Vagina (tissue), 2 donors: ENCODE data around the gene TUBB.

Source experiments
- POLR2A ChIP-seq, 2 donors: fragments of 450-650 bp; IDR thresholded peaks; one replicate each; pipeline ENCODE4 v1.6.1; 2017; ENCODE audit warnings: antibody characterized with exemption in 2 of 2, mild to moderate bottlenecking in 2 of 2, moderate library complexity in 2 of 2
- TF ChIP-seq, protein P1 (sequence below), 3 experiments: fragments of 450-650 bp in 2 of 3; fragments of 200-600 bp in 1 of 3; sonication (generic) in 1 of 3; IDR thresholded peaks; one replicate each; pipeline ENCODE4 v1.5.1; 2017 to 2019; ENCODE audit warnings: antibody characterized with exemption in 3 of 3, mild to moderate bottlenecking in 2 of 3, moderate library complexity in 2 of 3

DNA sequence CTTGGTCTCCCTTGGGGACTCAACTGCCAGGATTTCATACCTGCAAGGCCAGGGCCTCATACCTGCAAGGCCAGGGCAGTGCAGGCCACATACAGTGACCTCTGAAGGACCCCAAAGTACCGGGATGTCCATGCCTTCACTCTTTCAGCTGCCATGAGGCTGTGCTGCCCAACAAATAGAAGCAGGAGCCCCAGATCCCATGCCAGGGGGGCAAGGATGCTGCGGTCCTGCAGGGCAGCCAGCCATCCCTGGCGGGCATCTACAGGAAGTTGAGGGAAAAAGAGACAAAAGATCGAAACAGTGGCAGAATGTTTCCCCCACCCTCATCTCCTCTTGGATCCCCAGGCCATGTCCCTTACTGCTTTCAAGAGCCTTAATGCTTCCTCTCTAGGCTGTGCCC is 30.2 kb upstream of the TUBB start:
- TF ChIP-seq, protein P1, sequence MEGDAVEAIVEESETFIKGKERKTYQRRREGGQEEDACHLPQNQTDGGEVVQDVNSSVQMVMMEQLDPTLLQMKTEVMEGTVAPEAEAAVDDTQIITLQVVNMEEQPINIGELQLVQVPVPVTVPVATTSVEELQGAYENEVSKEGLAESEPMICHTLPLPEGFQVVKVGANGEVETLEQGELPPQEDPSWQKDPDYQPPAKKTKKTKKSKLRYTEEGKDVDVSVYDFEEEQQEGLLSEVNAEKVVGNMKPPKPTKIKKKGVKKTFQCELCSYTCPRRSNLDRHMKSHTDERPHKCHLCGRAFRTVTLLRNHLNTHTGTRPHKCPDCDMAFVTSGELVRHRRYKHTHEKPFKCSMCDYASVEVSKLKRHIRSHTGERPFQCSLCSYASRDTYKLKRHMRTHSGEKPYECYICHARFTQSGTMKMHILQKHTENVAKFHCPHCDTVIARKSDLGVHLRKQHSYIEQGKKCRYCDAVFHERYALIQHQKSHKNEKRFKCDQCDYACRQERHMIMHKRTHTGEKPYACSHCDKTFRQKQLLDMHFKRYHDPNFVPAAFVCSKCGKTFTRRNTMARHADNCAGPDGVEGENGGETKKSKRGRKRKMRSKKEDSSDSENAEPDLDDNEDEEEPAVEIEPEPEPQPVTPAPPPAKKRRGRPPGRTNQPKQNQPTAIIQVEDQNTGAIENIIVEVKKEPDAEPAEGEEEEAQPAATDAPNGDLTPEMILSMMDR (IDR thresholded peaks at IDR 0.05), result no peak
- no peak for TF ChIP-seq POLR2A (IDR thresholded peaks at IDR 0.05)
